Activated CD8-positive, alpha-beta T cell treated with anti-CD3 and anti-CD28 coated beads for 36 hours (primary cell): ENCODE results near the gene C1orf167. TPM values are rescaled to one million over a fixed set of nuclear protein-coding genes. Genes with fewer than 3 reads are reported as not detected.

Experiments used
- ATAC-seq: fragments of 200-7000 bp; cut with Tn5 transposase; one replicate; pipeline ENCODE4 v1.10.0; 2021; ENCODE audit warnings: mild to moderate bottlenecking, moderate library complexity
- CTCF ChIA-PET: fragments of 350-600 bp; sonication (Branson Sonifier 250); formaldehyde crosslinking; loops from one replicate; lab custom pipeline; 2021; ENCODE audit warnings: antibody characterized with exemption; lab: Charles Lee
- POLR2A ChIA-PET: fragments of 350-600 bp; sonication (Branson Sonifier 250); formaldehyde crosslinking; loops from one replicate; lab custom pipeline; 2021; ENCODE audit warnings: antibody characterized with exemption; lab: Charles Lee
- DNase-seq: peaks from one replicate; pipeline ENCODE4 v3.0.0-alpha.2; 2020
- H3K27ac Mint-ChIP-seq: one replicate; pipeline ENCODE4 v1.8.0; 2021; ENCODE audit warnings: mild to moderate bottlenecking, mixed read lengths
- H3K27me3 Mint-ChIP-seq: one replicate; pipeline ENCODE4 v1.8.0; 2021; ENCODE audit warnings: mixed read lengths
- H3K36me3 Mint-ChIP-seq: one replicate; pipeline ENCODE4 v1.8.0; 2021; ENCODE audit warnings: low read depth, mixed read lengths
- H3K4me1 Mint-ChIP-seq: one replicate; pipeline ENCODE4 v1.8.0; 2021; ENCODE audit warnings: low read depth, mixed read lengths
- H3K4me3 Mint-ChIP-seq: one replicate; pipeline ENCODE4 v1.8.0; 2021; ENCODE audit warnings: mild to moderate bottlenecking, moderate library complexity, mixed read lengths
- H3K9me3 Mint-ChIP-seq: one replicate; pipeline ENCODE4 v1.8.0; 2021; ENCODE audit warnings: mixed read lengths
- intact Hi-C: fragments of 100-400 bp; cut with micrococcal nuclease; formaldehyde crosslinking; loops from one replicate; pipeline ENCODE4 v1.10.0; 2022
- total RNA-seq, 2 experiments: library from RNA; stranded (reverse); gene quantifications; one replicate each; pipeline ENCODE4 v1.2.3, GENCODE V29; 2021
- TF ChIP-seq, protein P1 (sequence below): fragments of 200-600 bp; IDR thresholded peaks from one replicate; pipeline ENCODE4 v1.8.0; 2022; ENCODE audit warnings: antibody characterized with exemption, mild to moderate bottlenecking

The C1orf167 gene
- total RNA-seq, 2 experiments from 2014 or later = not detected

DNA sequence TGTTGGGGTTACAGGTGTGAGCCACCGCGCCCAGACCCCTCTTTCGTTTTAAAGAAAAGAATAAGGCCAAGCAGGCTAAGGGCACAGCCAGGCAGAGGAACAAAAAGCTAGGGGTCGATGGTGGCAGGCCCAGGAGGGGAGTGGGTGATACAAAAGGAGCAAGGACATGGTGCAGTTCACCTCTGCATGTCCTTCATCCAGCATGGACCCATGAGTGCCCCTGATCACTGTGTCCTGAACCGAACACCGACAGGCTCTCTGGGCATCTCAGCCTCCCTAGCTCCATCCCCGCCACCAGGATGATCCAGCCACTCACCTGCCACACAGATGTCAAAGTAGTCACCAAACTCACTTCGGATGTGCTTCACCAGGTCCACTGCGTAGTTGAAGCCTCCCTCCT lies 37.9 kb downstream of the C1orf167 start:
- Mint-ChIP-seq H3K27me3 (no peaks in the 10 kb centered on the region), H3K27ac (no peak overlapping the region), H3K9me3 (no peaks in the 10 kb centered on the region), H3K36me3 (peaks cover 7% of the 10 kb centered on the region), H3K4me1 (peaks cover 32% of the 10 kb centered on the region), H3K4me3 (no peak overlapping the region)
- ATAC-seq (no peak), DNase-seq (no peak)
- CTCF ChIA-PET = no interaction called here
- intact Hi-C loops = no loop called here
- TF ChIP-seq, protein P1, sequence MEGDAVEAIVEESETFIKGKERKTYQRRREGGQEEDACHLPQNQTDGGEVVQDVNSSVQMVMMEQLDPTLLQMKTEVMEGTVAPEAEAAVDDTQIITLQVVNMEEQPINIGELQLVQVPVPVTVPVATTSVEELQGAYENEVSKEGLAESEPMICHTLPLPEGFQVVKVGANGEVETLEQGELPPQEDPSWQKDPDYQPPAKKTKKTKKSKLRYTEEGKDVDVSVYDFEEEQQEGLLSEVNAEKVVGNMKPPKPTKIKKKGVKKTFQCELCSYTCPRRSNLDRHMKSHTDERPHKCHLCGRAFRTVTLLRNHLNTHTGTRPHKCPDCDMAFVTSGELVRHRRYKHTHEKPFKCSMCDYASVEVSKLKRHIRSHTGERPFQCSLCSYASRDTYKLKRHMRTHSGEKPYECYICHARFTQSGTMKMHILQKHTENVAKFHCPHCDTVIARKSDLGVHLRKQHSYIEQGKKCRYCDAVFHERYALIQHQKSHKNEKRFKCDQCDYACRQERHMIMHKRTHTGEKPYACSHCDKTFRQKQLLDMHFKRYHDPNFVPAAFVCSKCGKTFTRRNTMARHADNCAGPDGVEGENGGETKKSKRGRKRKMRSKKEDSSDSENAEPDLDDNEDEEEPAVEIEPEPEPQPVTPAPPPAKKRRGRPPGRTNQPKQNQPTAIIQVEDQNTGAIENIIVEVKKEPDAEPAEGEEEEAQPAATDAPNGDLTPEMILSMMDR = no peak
- POLR2A ChIA-PET = no interaction called here

DNA sequence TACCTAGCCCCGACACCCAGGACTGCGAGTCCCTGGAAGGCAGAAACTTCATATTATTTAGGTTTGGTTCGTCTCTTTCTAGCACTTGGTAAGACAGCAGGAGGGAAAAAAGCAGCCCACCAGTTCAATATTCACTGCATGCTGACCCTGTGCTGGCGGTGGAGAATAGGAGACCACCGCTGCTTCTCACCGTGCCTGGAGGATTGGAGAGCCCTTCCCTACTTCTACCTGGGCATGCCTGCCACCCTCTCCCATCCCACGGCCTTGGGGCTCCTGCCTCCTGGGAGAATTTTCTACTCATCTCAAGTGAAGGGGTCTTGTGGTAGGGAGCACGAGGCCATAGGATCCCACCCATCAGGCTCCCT lies 38.4 kb downstream of the C1orf167 start:
- Mint-ChIP-seq H3K27ac (no peak overlapping the region), H3K4me3 (no peak overlapping the region), H3K4me1 (peaks cover 33% of the 10 kb centered on the region), H3K36me3 (peaks cover 5% of the 10 kb centered on the region), H3K9me3 (no peaks in the 10 kb centered on the region), H3K27me3 (no peaks in the 10 kb centered on the region)
- CTCF ChIA-PET = no interaction called here
- POLR2A ChIA-PET = interaction anchor here (1.6 kb wide), 1 partner anchor 108 kb away, joined by 6 read pairs; no protein-coding TSS in a partner anchor
- TF ChIP-seq, protein P1 = no peak
- DNase-seq (no peak), ATAC-seq (no peak)
- intact Hi-C loops = no loop called here

DNA sequence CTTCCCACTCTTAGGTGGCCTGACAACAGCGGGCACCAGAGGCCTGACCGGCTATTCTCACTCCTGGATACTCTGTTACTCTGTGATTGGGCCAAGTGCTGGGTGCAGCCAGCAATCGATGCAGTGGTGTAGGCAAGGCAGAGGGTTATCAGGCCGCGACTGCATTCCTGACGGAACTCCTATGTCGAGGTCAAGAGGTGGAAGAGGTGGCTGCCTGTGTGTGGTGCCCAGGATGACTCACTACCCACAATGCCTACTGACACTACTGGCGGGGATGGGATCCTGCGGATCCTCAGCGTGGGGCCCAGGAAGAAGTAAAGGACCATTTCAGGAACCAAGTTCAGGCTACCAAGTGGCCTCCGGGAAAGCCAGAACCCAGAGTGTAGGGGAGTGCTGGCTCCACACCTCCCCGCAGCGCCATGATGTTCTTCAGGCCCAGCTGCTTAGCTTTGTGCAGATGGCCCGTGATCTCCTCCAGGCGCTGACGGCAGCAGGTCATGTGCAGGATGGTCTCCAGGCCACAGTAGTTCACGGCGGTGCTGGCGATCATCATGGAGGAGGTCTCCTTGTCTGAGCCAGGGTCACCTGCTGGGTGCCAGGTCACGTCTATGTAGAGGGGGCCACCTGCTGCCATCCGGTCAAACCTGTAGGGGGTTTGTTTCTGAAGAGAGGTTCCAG lies 38.9 kb downstream of the C1orf167 start:
- Mint-ChIP-seq H3K27me3 (no peaks in the 10 kb centered on the region), H3K4me3 (no peak overlapping the region)

DNA sequence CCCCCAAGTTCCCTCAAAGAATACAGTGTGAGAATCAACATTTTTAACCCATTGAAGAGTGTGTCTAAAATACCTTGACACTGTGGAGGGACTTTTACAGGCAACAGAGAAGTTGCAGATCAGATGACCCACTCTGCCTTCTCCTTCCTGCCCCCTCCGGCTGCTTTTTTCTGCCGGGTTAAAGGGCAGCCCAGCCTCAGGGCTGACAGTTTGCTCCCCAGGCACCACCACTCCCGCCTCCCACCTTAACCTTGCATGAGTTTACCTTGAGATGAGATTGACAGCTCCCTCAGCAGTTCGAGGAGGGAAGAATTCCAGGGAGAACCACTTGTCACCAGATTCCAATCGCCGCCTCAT lies 40.6 kb downstream of the C1orf167 start:
- ChIA-PET CTCF (interaction anchor here (1.0 to 1.7 kb wide), 3 partner anchors 17 to 138 kb away, joined by 3 to 5 read pairs (median 5); partner anchors contain the start of gene FBXO6), POLR2A (interaction anchor here (1.1 to 6.5 kb wide), 2 partner anchors 15 to 106 kb away, joined by 4 to 123 read pairs; no protein-coding TSS in a partner anchor)
- Mint-ChIP-seq H3K9me3 (no peaks in the 10 kb centered on the region), H3K27ac (peak overlapping the region; percentile 79), H3K4me1 (peaks cover 41% of the 10 kb centered on the region), H3K27me3 (no peaks in the 10 kb centered on the region), H3K4me3 (peak overlapping the region; percentile 72), H3K36me3 (peaks cover 4% of the 10 kb centered on the region)
- ATAC-seq (no peak), DNase-seq (peak; percentile 32)
- TF ChIP-seq, protein P1 = no peak
- intact Hi-C loops = no loop called here

More for the DNA sequence above, 38.9 kb downstream of the C1orf167 start:
- Mint-ChIP-seq H3K9me3 (no peaks in the 10 kb centered on the region), H3K27ac (no peak overlapping the region), H3K36me3 (peaks cover 4% of the 10 kb centered on the region), H3K4me1 (peaks cover 33% of the 10 kb centered on the region)
- TF ChIP-seq, protein P1 = no peak
- POLR2A ChIA-PET = interaction anchor here (1.6 kb wide), 1 partner anchor 107 kb away, joined by 6 read pairs; no protein-coding TSS in a partner anchor
- ATAC-seq (no peak), DNase-seq (no peak)
- intact Hi-C loops = no loop called here
- CTCF ChIA-PET = interaction anchor here (0.6 kb wide), 1 partner anchor 122 kb away, joined by 3 read pairs; no protein-coding TSS in a partner anchor
